B cell (primary cell): ENCODE results near the gene CFAP47. TPM values are rescaled to one million over a fixed set of nuclear protein-coding genes. Genes with fewer than 3 reads are reported as not detected.

Experiments used
- ATAC-seq: fragments of 200-7000 bp; cut with Tn5 transposase; one replicate; pipeline ENCODE4 v1.10.0; 2021; ENCODE audit warnings: low read depth, mild to moderate bottlenecking, moderate number of reproducible peaks, moderate library complexity
- CTCF ChIA-PET: fragments of 350-600 bp; sonication (Branson Sonifier 250); formaldehyde crosslinking; loops from one replicate; lab custom pipeline; 2021; ENCODE audit warnings: antibody characterized with exemption, inconsistent platforms; lab: Charles Lee
- POLR2A ChIA-PET: fragments of 350-600 bp; sonication (Branson Sonifier 250); formaldehyde crosslinking; loops from one replicate; lab custom pipeline; 2021; ENCODE audit warnings: antibody characterized with exemption; lab: Charles Lee
- DNase-seq: peaks from one replicate; pipeline ENCODE4 v3.0.0; 2013
- H2AFZ ChIP-seq: 2 replicates; pipeline ENCODE4 v1.6.1; 2012; ENCODE audit warnings: mild to moderate bottlenecking, low read depth, low read length; ENCODE audit not compliant: insufficient read depth, poor library complexity, severe bottlenecking
- H3K27ac ChIP-seq, 2 donors: 1 replicate in 1 of 2; 2 replicates in 1 of 2; pipeline ENCODE4 v1.5.1; 2012 to 2013; ENCODE audit warnings: low read length in 2 of 2, mild to moderate bottlenecking in 2 of 2, moderate library complexity in 1 of 2
- H3K27me3 ChIP-seq, 4 experiments: fragments of 200-600 bp in 1 of 4; sonication (generic) in 1 of 4; replicated peaks in 1 of 4; 1 replicate in 2 of 4; 2 replicates in 2 of 4; pipeline versions ENCODE4 v1.6.1 to v1.7.0; 2013 to 2016; ENCODE audit warnings: low read length in 3 of 4, mild to moderate bottlenecking in 2 of 4, mixed read lengths in 1 of 4, moderate library complexity in 1 of 4; ENCODE audit not compliant: insufficient read depth in 4 of 4, control insufficient read depth in 3 of 4; ENCODE audit errors: control extremely low read depth in 1 of 4
- H3K36me3 ChIP-seq, 2 experiments: replicated peaks in 1 of 2; 1 replicate in 1 of 2; 2 replicates in 1 of 2; pipeline versions ENCODE4 v1.6.1 to v1.7.1; 2013; ENCODE audit warnings: low read length in 1 of 2; ENCODE audit not compliant: insufficient read depth in 2 of 2, control insufficient read depth in 1 of 2; ENCODE audit errors: control extremely low read depth in 1 of 2, extremely low read depth in 1 of 2
- H3K4me1 ChIP-seq, 2 donors: fragments of 200-600 bp in 1 of 2; sonication (generic) in 1 of 2; 1 replicate in 1 of 2; 2 replicates in 1 of 2; pipeline versions ENCODE4 v1.5.1 to v1.6.1; 2013 to 2017; ENCODE audit warnings: low read length in 2 of 2; ENCODE audit not compliant: control insufficient read depth in 2 of 2, insufficient read depth in 2 of 2
- H3K4me2 ChIP-seq: replicated peaks from 2 replicates; pipeline ENCODE3; 2012; ENCODE audit warnings: mild to moderate bottlenecking, low read depth, low read length; ENCODE audit not compliant: poor library complexity, severe bottlenecking
- H3K4me3 ChIP-seq, 5 experiments: fragments of 200-600 bp in 1 of 5; sonication (generic) in 1 of 5; 1 replicate in 3 of 5; 2 replicates in 2 of 5; pipeline versions ENCODE4 v1.5.1 to v1.7.0; 2011 to 2016; ENCODE audit warnings: low read length in 4 of 5, mild to moderate bottlenecking in 4 of 5, low read depth in 2 of 5, control low read depth in 1 of 5, moderate library complexity in 1 of 5; ENCODE audit not compliant: insufficient read depth in 1 of 5; ENCODE audit errors: control extremely low read depth in 1 of 5, extremely low read depth in 1 of 5
- H3K79me2 ChIP-seq: fragments of 200-600 bp; sonication (generic); one replicate; pipeline ENCODE4 v1.6.0; 2016; ENCODE audit warnings: low read length; ENCODE audit not compliant: control insufficient read depth, insufficient read depth
- H3K9ac ChIP-seq: fragments of 200-600 bp; sonication (generic); 2 replicates; pipeline ENCODE4 v1.6.1; 2017; ENCODE audit warnings: mild to moderate bottlenecking, low read length, moderate library complexity
- H3K9me3 ChIP-seq, 3 donors: one replicate each; pipeline versions ENCODE4 v1.6.1 to v1.7.1; 2013; ENCODE audit warnings: low read length in 2 of 3; ENCODE audit not compliant: control insufficient read depth in 2 of 3, insufficient read depth in 1 of 3; ENCODE audit errors: control extremely low read depth in 1 of 3
- H4K20me1 ChIP-seq: 2 replicates; pipeline ENCODE4 v1.6.0; 2012; ENCODE audit warnings: mild to moderate bottlenecking, low read length; ENCODE audit not compliant: insufficient read depth, control insufficient read depth, poor library complexity, severe bottlenecking
- H3K27ac Mint-ChIP-seq: one replicate; pipeline ENCODE4 v1.8.0; 2021; ENCODE audit warnings: mixed read lengths
- H3K27me3 Mint-ChIP-seq: one replicate; pipeline ENCODE4 v1.8.0; 2021; ENCODE audit warnings: mixed read lengths
- H3K4me1 Mint-ChIP-seq: one replicate; pipeline ENCODE4 v1.8.0; 2021; ENCODE audit warnings: mixed read lengths
- H3K4me3 Mint-ChIP-seq: one replicate; pipeline ENCODE4 v1.8.0; 2021; ENCODE audit warnings: mixed read lengths
- H3K9me3 Mint-ChIP-seq: one replicate; pipeline ENCODE4 v1.8.0; 2022; ENCODE audit warnings: mixed read lengths; ENCODE audit not compliant: insufficient read depth
- EZH2 ChIP-seq: IDR thresholded peaks from 2 replicates; pipeline ENCODE4 v1.6.1; 2012; ENCODE audit warnings: borderline replicate concordance, low read depth, mild to moderate bottlenecking, moderate library complexity, low read length; ENCODE audit not compliant: insufficient read depth, poor library complexity, severe bottlenecking
- WGBS: methylation state at CpG from one replicate; pipeline ENCODE4 v1.1.5; 2013; ENCODE audit warnings: missing lambda C conversion rate; ENCODE audit not compliant: insufficient coverage; 5-methylcytosine and 5-hydroxymethylcytosine counted together
- intact Hi-C: fragments of 100-400 bp; cut with micrococcal nuclease; formaldehyde crosslinking; loops from one replicate; pipeline ENCODE4 v1.10.0; 2022
- polyA plus RNA-seq: library from polyadenylated mRNA; depleted of rRNA; stranded (reverse); fragments of >200 nt; gene quantifications from 2 replicates; pipeline ENCODE4 v1.2.3, GENCODE V29; 2012
- total RNA-seq, 2 donors: library from RNA; stranded (reverse); fragments of 120-200 nt in 1 of 2; gene quantifications; 1 replicate in 1 of 2; 2 replicates in 1 of 2; pipeline versions ENCODE4 v1.2.3 to v1.2.4, GENCODE V29; 2013 to 2022
- TF ChIP-seq, protein P1 (sequence below): fragments of 200-600 bp; IDR thresholded peaks from one replicate; pipeline ENCODE4 v1.8.0; 2022; ENCODE audit warnings: antibody characterized with exemption, mild to moderate bottlenecking

The CFAP47 gene
- total and polyA plus RNA-seq, 2 donors (not counting 1 experiment from before 2014, with no cell fraction given) = not detected

DNA sequence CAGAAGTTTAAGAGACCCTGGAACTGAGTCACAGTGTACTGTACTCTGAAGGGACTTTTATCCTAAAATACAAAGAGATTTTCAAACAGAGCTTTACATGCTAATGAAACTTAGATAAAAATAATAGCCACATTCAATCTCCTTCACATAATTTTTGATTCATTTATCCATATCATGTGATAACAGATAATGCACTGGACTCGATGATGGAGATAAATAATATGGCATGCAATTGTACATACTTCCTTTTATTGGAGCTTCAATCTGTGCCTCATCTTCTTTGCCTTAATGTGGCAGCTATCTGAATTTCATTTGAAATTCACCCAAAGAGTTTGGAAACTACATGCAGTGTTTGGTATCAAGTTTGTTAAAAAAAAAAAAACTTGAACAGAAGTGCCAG lies 390.6 kb downstream of the CFAP47 start:
- DNase-seq (no peak), ATAC-seq (no peak)
- Histone ChIP-seq H3K27me3 (no peaks in the 10 kb centered on the region), H3K27ac (no peak overlapping the region), H3K36me3 (no peaks in the 10 kb centered on the region), H3K4me1 (no peaks in the 10 kb centered on the region), H3K9me3 (no peaks in the 10 kb centered on the region), H2AFZ (no peak overlapping the region), H3K9ac (no peak overlapping the region), H3K79me2 (no peaks in the 10 kb centered on the region), H3K4me2 (no peak overlapping the region), H4K20me1 (no peaks in the 10 kb centered on the region), H3K4me3 (no peak overlapping the region)
- Mint-ChIP-seq H3K4me3 (no peak overlapping the region), H3K4me1 (no peaks in the 10 kb centered on the region), H3K27ac (no peak overlapping the region), H3K27me3 (no peaks in the 10 kb centered on the region), H3K9me3 (no peaks in the 10 kb centered on the region)
- ChIA-PET CTCF (no interaction called here), POLR2A (no interaction called here)
- intact Hi-C loops = no loop called here
- TF ChIP-seq, protein P1, sequence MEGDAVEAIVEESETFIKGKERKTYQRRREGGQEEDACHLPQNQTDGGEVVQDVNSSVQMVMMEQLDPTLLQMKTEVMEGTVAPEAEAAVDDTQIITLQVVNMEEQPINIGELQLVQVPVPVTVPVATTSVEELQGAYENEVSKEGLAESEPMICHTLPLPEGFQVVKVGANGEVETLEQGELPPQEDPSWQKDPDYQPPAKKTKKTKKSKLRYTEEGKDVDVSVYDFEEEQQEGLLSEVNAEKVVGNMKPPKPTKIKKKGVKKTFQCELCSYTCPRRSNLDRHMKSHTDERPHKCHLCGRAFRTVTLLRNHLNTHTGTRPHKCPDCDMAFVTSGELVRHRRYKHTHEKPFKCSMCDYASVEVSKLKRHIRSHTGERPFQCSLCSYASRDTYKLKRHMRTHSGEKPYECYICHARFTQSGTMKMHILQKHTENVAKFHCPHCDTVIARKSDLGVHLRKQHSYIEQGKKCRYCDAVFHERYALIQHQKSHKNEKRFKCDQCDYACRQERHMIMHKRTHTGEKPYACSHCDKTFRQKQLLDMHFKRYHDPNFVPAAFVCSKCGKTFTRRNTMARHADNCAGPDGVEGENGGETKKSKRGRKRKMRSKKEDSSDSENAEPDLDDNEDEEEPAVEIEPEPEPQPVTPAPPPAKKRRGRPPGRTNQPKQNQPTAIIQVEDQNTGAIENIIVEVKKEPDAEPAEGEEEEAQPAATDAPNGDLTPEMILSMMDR = no peak
- no peak for TF ChIP-seq EZH2
- WGBS = no CpG with 5 or more reads among the region's 1 CpG

- Histone ChIP-seq H3K27me3 (no peaks in the 10 kb centered on the region), H3K36me3 (no peaks in the 10 kb centered on the region), H3K9me3 (no peaks in the 10 kb centered on the region), H4K20me1 (no peaks in the 10 kb centered on the region), H3K79me2 (no peaks in the 10 kb centered on the region), H3K9ac (no peak overlapping the region), H3K27ac (no peak overlapping the region), H3K4me2 (no peak overlapping the region), H3K4me3 (no peak overlapping the region), H3K4me1 (no peaks in the 10 kb centered on the region), H2AFZ (no peak overlapping the region)
- no peak overlapping the region for H3K27ac Mint-ChIP-seq
- TF ChIP-seq EZH2 = no peak
- TF ChIP-seq, protein P1 = no peak
- no peaks in the 10 kb centered on the region for H3K4me1 Mint-ChIP-seq
- H3K27me3 Mint-ChIP-seq = no peaks in the 10 kb centered on the region
- ATAC-seq (no peak), DNase-seq (no peak)
- no peak overlapping the region for H3K4me3 Mint-ChIP-seq
- POLR2A ChIA-PET = no interaction called here
- WGBS = 70% methylated on average over 2 of the region's 3 CpGs
- no peaks in the 10 kb centered on the region for H3K9me3 Mint-ChIP-seq
- intact Hi-C loops = no loop called here
- CTCF ChIA-PET = no interaction called here
Measured at GRCh38 chrX:36314303-36314702, 394.8 kb downstream of the CFAP47 start.
